Fibroblast of gingiva (primary cell): Measurements from ENCODE around the gene ORAI2.
"Not testable (repeated sequence)": the region's sequence is repeated elsewhere in the genome, so short reads cannot be mapped to it uniquely, and the experiment has no call there.

Experiments
- DNase-seq: peaks from one replicate; pipeline ENCODE4 v3.0.0-alpha.2; 2011; ENCODE audit warnings: low read depth

The ORAI2 gene

DNA sequence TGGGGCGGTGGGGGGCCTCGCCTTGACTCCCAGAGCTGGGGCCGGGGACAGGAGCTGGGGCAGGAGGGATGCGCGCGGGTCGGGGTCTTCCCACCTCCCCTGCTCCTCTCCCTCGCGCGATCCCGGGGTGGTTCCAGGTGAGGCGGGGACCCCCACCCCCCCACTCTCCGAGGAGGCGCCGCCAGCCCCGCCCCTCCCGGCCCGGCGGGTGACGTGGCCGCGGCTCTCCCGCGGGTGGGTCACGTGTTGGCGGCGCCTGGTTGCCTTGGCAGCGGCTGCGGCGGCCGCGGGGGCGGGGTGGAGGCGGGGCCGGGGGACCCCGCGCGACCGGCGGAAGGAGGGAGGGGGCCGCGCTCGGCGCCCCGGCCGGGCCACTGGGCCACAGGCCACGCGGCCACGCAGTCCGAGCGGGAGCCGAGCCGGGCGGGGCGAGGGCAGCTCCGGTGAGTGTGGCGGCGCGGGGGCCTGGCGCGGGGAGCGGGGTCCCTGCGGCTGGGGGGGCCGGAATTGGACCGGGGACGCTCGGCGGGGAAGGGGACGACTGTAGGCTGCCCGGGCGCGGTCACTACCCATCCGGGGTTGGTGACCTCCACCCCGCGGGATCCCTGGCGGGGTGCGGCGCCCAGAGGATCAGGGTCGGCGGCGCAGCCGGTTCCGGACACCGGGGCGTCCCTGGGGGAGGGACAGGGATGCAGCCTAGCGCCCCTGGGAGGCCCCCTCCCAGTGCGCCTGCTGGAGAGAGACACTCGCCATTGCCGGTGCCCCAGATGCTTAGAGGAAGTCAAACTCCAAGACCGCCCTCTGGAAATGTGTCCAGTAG is at the start of gene ORAI2:
Gene ORAI2 (plus strand): TSS at position 357 of the 820 bp plus-strand sequence. CDS start 5,382 bp downstream, outside the sequence.
- peak; percentile 68 for DNase-seq

DNA sequence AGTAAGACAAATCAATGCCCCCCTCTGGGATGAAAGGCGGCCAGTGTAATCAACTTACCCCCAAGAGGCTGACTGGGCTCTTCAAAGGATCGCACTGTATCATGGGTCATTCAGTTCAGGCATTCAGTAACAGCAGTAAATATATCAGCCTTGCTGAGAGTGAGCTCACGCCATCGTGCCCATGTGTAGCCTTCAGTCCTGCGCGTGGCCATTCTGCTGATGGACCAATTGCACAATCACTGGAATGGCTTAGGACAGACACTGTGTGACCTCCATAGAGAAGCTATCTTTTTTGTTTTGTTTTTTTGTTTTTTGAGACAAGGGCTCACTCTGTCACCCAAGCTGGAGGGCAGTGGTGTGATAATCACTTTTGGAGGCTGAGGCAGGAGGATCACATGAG is 46.3 kb upstream of the ORAI2 start:
- no peak for DNase-seq

DNA sequence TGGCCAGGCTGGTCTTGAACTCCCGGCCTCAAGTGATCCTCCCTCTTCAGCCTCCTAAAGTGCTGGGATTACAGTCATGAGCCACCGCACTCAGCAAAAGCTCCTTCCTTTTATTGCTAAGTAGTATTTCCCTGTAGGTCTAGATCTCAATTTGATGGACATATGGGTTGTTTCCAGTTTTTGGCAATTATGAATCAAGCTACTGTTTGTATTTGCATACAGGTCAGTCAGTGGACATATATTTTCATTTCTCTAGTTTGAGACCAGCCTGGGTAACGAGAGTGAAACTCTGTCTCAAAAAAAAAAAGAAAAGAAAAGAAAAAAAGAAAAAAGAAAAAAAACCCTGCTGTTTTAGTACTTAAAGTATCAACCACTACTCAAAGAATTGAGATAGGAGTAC is 43.6 kb upstream of the ORAI2 start:
- no peak for DNase-seq

DNA sequence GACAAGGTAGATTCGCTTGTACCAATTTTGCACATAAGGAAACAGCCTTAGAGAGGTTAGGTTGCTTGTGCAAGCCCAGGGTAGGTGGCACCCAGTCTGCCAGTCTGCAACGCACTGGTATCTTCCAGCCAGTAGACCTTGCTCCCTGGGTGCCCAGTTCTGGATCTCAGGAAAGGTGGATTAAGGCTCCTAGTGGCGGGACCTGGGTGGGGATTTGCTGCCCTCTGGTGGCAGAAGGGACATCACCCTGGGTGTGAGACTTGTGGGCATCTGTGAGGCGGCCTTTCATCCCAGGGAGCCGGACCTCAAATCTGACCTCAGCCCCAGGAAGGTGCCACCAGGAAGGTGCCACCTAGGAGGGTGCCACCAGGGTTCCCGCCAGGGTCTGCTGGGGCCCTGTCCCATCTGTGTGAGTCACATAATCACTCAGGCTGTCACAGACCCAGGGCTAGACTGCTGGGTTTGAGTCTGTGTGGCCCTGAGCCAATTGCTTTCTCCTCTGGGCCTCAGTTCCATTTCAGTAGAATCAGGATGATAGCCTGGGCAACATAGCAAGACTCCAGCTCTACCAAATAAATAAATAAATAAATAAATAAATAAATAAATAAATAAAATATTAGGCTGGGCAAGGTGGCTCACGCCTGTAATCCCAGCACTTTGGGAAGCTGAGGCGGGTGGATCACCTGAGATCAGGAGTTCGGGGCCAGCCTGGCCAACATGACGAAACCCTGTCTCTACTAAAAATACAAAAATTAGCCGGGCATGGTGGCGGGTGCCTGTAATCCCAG is 42.5 kb upstream of the ORAI2 start:
- DNase-seq, result peak; percentile 52

DNA sequence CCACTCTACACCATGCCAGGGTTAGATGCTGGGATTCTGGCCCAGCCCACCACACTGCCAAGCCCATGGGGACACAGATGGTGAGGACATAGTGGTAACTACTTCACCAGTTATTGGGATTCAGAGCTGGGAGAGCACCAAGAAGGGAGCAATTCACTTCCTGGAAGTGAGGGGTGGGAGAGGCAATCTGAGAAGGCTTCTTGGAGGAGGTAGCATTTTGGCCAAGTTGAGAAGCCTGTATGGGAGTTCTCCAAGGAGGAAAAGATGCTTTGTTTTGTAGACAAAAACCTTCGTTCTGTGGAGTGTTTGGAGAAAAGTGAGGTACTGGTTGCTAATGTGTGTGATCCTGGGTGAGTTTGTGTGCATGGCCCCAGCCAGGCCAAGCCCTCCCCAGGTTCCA is 41.0 kb upstream of the ORAI2 start:
- no peak for DNase-seq

DNA sequence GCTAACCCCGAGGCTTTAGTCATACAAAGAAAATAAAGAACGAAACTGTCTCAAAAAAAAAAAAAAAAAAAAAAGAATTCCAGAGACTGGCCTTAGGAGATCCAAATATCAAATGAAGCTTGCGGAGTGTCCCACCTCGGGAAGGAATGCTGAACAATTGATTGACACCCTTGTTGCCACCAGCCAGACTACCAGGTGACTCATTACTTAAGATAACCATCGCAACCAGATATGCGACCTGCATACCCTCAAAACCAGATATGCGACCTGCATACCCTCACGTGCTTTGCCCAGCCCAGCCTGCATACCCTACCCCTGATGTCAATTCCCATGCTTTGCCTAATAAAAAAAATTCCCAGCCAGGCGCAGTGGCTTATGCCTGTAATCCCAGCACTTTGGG is 39.9 kb upstream of the ORAI2 start:
- DNase-seq, result no peak

DNA sequence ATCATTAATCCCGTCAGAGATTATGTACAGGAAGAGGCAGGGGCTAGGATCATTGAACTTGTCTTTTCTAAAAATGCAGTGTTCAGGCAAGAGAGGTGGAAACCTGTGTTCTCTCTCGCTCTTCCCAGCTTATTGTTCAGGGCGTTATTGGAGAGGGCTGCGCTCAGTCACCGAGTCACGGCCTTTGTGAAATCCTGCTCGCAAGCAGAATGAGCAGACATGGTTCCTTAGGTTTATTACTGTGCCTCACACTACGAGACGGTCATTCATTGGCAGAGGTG is 37.8 kb upstream of the ORAI2 start:
- no peak for DNase-seq

DNA sequence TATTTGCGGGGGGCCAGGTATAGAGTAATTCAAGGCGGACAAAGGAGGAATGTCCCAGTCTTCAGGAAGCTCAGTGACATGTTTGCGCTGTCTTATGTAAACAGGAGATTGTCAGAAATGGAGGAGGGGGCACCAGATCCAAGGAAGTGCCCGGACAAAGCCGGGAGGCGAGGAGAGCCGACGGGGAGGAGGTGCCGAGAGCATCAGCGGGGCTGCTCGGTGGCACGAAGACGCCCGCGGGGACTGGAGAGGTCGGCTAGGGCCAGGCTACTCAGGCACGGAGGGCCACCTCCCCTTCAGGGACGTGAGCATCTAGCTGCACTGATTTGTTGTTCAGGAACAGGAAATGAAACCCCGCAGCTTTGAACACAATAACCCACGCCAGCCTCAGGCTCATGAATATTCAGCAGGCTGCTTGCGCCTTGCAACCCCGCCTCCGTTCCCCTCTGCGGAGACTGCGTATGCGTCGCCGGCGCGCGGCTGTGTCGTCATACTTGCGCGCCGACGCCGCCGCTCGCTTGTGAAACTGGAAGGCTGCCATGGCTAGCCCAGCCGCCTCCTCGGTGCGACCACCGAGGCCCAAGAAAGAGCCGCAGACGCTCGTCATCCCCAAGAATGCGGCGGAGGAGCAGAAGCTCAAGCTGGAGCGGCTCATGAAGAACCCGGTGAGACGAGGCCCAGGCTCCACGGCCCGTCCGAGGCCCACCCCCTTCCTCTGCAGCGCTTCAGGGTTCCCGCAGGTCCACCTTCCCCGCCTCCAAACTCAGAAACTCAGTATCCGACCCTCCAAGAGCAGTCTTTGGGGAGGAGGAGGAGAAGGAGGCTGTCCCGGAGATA is 37.3 kb upstream of the ORAI2 start, which contains the start of gene PRKRIP1:
Gene PRKRIP1 (plus strand): TSS at position 491 of the 837 bp plus-strand sequence. CDS start 49 bp downstream, at position 540.
- peak; percentile 94 for DNase-seq

DNA sequence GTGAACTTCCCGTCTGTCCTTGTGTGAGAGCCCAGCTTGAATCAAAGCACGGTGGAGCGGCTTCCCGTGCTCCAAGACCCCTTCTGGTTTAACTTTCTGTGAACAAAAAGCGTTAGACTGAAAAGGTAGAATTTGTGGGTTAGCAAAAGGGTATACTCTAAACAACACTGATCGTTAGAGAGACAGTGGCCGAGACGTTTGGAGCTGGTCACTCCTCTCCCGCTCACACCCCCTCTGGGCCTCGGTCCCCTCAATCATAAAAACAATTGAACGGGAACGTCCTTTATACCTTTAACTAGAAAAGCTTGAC is 36.7 kb upstream of the ORAI2 start:
- no peak for DNase-seq

DNA sequence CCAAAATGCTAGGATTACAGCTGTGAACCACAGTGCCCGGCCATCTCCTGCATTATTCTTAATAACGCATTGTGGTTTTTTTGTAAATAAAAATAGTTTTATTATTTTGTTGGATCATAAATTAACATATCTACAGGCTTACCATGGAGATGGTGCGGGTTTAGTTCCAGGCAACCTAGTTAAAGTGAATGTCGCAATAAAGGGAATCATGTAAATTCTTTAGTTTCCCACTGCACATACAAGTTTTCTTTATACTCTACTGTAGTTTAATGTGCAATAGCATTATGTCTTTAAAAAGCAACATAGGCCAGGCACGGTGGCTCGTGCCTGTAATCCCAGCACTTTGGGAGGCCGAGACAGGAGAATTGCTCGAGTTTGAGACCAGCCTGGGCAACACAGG is 34.8 kb upstream of the ORAI2 start:
- no peak for DNase-seq

DNA sequence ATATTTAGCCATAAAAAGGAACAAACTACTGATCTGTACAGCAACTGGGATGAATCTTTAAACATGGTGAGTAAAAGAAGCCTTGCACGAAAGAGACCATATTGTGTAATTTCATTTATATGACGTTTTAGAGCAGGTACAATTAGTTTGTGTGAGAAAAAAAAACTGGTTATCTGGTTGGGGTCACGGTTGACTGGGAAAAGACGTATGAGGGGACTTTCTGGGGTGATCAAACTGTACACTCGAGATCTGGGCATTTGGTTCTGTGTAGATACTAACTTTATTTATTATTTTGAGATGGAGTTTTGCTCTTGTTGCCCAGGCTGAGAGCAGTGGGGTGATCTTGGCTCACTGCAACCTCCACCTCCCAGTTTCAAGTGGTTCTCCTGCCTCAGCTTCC is 33.0 kb upstream of the ORAI2 start:
- no peak for DNase-seq

DNA sequence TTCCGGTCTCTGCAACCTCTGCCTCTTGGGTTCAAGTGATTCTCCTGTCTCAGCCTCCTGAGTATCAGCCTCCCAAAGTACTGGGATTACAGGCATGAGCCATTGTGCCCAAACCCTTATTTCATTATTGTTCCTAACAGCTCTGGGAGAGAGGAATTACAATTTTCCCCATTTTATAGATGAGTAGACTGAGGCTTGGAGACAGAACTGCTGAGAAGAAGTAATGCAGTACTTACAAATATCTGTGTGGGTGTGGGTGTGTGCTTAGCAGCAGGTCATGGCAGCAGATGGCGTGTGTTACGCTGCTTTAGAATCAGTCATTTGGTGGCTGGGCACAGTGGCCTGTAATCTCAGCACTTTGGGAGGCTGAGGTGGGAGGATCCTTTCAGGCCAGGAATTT is 29.8 kb upstream of the ORAI2 start:
- DNase-seq, result no peak

DNA sequence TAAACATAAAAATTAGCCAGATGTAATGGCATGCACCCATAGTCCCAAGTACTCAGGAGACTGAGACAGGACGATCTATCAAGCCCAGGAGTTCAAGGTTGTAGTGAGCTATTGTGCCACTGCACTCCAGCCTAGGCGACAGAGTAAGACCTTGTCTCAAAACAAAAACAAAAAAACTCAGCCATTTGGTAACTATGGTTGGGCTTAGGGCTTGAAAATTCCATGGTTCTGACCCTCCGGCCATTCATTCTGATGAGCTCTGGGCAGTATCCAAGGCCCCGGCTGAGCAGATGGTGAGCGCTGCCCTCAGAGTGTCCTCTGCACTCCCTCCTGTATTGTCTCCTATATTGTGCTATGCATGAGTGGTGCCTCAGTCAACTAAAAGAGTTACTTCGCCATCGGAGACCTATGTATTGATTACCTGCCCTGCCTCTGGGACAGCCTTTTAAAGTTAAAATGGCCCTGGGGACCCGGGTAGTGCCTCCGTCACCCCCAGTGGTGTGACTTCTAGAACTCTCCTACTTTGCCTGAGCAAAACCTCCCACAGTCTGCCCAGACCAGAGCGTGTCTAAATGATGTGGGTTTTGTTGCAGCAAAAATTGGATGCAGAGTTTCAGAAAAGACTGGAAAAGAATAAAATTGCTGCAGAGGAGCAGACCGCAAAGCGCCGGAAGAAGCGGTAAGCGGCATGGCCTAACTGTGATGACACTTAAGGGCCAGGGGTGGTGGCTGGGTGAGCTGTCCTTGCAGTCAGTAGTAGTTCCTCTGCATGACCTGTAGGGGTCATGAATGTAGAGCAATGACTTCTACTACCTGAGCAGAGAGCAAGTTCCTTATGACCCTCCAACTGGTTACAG is 29.1 kb upstream of the ORAI2 start:
- peak; percentile 52 for DNase-seq

DNA sequence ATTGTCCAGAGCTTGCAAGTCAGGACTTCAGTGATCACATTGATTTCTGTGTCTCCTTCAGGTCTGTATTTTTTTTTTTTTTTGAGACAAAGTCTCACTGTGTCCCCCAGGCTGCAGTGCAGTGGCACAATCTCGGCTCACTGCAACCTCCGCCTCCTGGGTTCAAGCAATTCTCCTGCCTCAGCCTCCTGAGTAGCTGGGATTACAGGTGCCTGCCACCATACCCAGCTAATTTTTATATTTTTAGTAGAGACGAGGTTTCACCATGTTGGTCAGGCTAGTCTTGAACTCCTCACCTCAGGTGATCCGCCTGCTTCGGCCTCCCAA is 28.6 kb upstream of the ORAI2 start:
- DNase-seq, result not testable (repeated sequence)

DNA sequence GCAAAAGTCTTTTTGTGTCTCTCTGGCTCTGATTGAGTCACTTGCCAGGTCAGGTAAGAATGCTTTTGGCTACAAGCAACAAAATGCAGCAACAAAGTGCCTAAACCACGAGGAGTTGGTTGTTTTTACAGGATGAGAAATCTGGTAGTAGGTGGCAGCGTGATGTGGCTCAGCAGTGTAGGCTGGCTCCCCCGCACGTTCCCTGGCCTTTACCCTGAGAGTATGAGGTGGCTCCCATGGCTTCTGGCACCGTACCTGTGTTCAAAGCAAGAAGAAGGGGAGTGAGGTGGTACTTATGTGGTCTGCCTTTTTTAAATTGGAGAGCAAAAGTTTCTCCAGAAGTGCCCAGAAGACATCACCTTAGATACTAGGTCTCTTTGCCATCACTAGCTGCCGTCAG is 25.5 kb upstream of the ORAI2 start:
- no peak for DNase-seq

DNA sequence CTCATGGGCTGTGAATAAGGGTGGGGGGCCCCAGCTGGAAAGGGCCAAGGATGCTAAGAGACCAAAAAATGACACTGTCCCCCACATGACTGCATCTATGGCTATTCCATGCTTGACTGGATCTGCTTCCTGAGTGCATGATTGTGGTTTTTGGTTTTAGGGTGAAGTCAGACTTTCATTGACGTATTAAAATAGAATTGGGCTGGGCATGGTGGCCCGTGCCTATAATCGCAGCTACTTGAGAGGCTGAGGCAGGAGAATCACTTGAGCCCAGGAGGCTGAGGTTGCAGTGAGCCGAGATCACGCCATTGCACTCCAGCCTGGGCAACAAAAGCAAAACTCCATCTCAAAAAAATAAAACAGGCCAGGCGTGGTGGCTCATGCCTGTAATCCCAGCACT is 24.8 kb upstream of the ORAI2 start:
- not testable (repeated sequence) for DNase-seq

DNA sequence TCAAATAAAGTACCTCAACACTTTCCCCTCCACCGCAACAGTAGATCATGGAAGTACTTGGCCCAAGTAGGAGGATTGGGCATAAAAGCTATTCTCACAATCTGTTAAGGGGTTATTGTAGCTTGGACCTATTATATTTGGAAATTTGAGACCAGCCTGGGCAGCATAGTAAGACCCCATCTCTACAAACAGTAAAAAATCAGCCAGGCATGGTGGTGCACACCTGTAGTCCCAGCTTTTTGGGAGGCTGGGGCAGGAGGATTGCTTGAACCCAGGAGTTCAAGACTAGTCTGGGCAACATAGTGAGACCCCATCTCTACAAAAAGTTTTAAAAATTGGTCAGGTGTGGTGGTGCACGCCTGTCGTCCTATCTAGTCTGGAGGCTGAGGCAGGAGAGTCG is 24.0 kb upstream of the ORAI2 start:
- DNase-seq, result no peak

DNA sequence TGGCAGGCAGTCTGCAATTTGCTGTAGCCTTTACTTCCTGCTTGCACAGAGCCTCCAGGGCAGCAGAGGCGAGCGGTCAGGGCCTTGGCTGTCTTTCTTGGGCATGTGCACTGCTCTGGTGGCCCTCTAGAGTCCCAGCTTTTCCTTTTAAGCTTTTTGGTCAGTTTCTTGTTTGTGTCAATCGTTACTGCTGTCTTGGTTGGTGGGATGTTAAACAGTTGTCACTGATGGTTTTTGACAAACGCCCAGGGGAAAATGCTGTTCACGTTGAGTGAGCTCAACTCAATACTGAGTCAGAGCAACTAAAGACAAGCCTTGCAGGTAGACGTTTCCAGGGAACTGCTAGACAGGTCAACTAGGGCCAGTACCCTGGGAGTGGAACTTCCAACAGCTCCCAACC is 23.3 kb upstream of the ORAI2 start:
- DNase-seq, result no peak

DNA sequence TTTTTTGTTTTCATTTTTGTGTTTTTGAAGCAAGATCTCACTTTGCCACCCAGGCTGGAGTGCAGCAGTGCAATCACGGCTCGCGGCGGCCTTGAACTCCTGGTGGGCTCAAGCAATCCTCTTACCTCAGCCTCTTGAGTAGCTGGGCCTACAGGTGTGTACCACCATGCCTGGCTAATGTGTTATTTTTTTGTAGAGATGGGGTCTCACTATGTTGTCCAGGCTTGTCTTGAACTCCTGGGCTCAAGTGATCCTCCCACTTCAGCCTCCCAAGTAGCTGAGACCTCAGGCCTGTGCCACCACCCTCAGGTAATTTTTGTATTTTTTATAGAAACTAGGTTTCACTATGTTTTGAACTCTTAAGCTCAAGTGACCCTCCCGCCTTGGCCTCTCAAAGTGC is 22.5 kb upstream of the ORAI2 start:
- DNase-seq, result no peak

DNA sequence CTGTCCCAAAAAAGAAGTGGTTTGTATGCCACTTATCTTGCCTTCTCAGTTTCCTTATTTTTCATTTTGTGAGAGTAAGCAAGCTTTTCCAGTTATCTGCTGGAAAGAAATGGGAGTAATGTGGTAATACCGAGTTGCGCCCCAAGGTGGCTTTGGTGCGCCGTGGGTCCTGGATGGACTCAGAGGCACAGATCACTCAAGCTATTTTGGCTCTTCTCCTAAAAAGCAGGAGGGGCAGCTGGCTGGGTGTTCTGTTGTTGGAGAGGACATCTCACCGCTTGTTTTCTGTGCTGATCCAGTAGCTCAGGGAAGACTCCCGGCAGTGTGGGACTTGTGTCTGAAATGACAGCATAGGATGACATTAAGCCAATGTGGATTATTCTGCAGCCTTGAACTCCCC is 20.8 kb upstream of the ORAI2 start:
- DNase-seq, result peak; percentile 24

DNA sequence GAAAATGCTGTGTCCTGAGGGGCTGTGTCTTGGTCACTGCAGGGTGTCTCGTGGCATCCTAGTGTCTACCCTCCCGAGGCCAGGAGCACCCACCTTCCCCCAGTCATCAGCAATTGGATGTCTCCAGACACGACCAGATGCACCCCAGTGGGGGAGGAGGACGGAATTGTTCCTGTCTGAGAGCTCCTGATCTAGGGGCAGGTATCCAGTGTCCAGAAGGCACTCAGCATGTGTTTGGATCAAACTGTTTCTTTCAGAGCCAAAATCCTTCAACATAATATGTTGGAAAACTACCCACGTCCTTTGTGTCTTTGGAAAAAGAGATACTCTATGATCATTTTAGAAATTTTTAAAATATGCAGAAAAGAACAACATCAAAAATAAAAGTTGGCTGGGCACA is 20.3 kb upstream of the ORAI2 start:
- DNase-seq, result no peak

DNA sequence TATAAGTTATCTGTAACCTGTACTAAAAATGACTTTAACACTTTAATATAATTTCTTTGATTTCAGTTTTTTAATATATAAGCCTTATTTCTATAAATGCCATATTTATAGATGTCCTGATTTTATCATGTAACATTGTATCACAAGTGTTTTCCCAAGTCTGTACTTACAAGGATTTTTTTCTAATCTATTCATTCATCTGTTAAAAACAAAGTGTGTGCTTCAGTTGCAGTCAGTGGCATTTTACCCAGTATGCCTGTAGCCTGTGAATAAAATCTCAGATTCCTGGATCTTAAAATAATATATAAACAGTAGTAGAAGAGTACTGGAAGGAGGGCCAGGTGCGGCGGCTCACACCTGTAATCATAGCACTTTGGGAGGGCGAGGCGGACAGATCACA is 19.8 kb upstream of the ORAI2 start:
- DNase-seq, result no peak
